GM21723 (cell line): ENCODE results near the gene ITPR1.
A peak's percentile ranks its signal among the peaks of the same experiment; 100 is the strongest.

Experiments
- ATAC-seq: cut with Tn5 transposase; IDR thresholded peaks from one replicate; pipeline ENCODE4 v1.9.1; 2021; ENCODE audit warnings: mild to moderate bottlenecking, moderate library complexity; ENCODE audit not compliant: unreplicated experiment

The ITPR1 gene

GRCh38 chr3:4770561-4770960 is 277.4 kb downstream of the ITPR1 start:
- no peak for ATAC-seq

GRCh38 chr3:4771243-4771642 is 278.1 kb downstream of the ITPR1 start:
- no peak for ATAC-seq

- no peak for ATAC-seq
Measured at GRCh38 chr3:4772171-4772804, 279.1 kb downstream of the ITPR1 start.

- no peak for ATAC-seq
Measured at GRCh38 chr3:4772858-4773257, 279.7 kb downstream of the ITPR1 start.

- ATAC-seq, result no peak
Measured at GRCh38 chr3:4773583-4773982, 280.4 kb downstream of the ITPR1 start.

- ATAC-seq, result no peak
Measured at GRCh38 chr3:4774531-4774930, 281.4 kb downstream of the ITPR1 start.

- peak; percentile 50 for ATAC-seq
Measured at GRCh38 chr3:4776399-4776979, 283.3 kb downstream of the ITPR1 start.

GRCh38 chr3:4776980-4777581 is 283.9 kb downstream of the ITPR1 start:
- peak; percentile 83 for ATAC-seq

GRCh38 chr3:4778119-4778518 is 285.0 kb downstream of the ITPR1 start:
- no peak for ATAC-seq

- no peak for ATAC-seq
Measured at GRCh38 chr3:4778740-4779139, 285.6 kb downstream of the ITPR1 start.

GRCh38 chr3:4780545-4780957 is 287.4 kb downstream of the ITPR1 start:
- no peak for ATAC-seq

- ATAC-seq, result no peak
Measured at GRCh38 chr3:4782095-4782494, 288.9 kb downstream of the ITPR1 start.

GRCh38 chr3:4785551-4785950 is 292.4 kb downstream of the ITPR1 start:
- no peak for ATAC-seq

GRCh38 chr3:4786431-4786830 is 293.3 kb downstream of the ITPR1 start:
- ATAC-seq, result no peak

GRCh38 chr3:4791358-4791757 is 298.2 kb downstream of the ITPR1 start:
- no peak for ATAC-seq

- no peak for ATAC-seq
Measured at GRCh38 chr3:4793311-4793710, 300.2 kb downstream of the ITPR1 start.

GRCh38 chr3:4794331-4794730 is 301.2 kb downstream of the ITPR1 start:
- no peak for ATAC-seq

GRCh38 chr3:4794798-4795197 is 301.6 kb downstream of the ITPR1 start:
- no peak for ATAC-seq

GRCh38 chr3:4795905-4796304 is 302.8 kb downstream of the ITPR1 start:
- no peak for ATAC-seq

GRCh38 chr3:4797201-4797705 is 304.1 kb downstream of the ITPR1 start:
- ATAC-seq, result no peak

- ATAC-seq, result no peak
Measured at GRCh38 chr3:4799266-4800256, 306.4 kb downstream of the ITPR1 start.
